Activated T-cell treated with anti-CD3 and anti-CD28 coated beads, Interleukin-2, amount 50 U/mL, for 4 hours (primary cell): Measurements from ENCODE around the gene SGPP1. TPM values are rescaled to one million over a fixed set of nuclear protein-coding genes. Genes with fewer than 3 reads are reported as not detected.
"Not testable (repeated sequence)": the region's sequence is repeated elsewhere in the genome, so short reads cannot be mapped to it uniquely, and the experiment has no call there.

Experiments
- ATAC-seq, 2 donors: fragments of 200-7000 bp; cut with Tn5 transposase; one replicate each; pipeline ENCODE4 v1.10.0; 2021
- DNase-seq: peaks from one replicate; pipeline ENCODE4 v3.0.0-alpha.2; 2020
- H3K27me3 Mint-ChIP-seq: one replicate; pipeline ENCODE4 v1.8.0; 2021; ENCODE audit warnings: low read depth, mixed read lengths
- H3K36me3 Mint-ChIP-seq: one replicate; pipeline ENCODE4 v1.8.0; 2022; ENCODE audit warnings: mixed read lengths; ENCODE audit not compliant: insufficient read depth
- H3K4me1 Mint-ChIP-seq: one replicate; pipeline ENCODE4 v1.8.0; 2021; ENCODE audit warnings: low read depth, mixed read lengths
- H3K4me3 Mint-ChIP-seq: one replicate; pipeline ENCODE4 v1.8.0; 2021; ENCODE audit warnings: mild to moderate bottlenecking, moderate library complexity, mixed read lengths
- H3K9me3 Mint-ChIP-seq: one replicate; pipeline ENCODE4 v1.8.0; 2021; ENCODE audit warnings: mixed read lengths
- total RNA-seq, 3 donors: library from RNA; stranded (reverse); gene quantifications; one replicate each; pipeline ENCODE4 v1.2.1, GENCODE V29; 2021

SGPP1 gene
- total RNA-seq, 3 donors from 2014 or later: 12.0 to 13.5 (median 12.8) TPM

GRCh38 chr14:63709589-63709988, 18.3 kb downstream of the SGPP1 start:
- Mint-ChIP-seq H3K9me3 (no peaks in the 10 kb centered on the region), H3K27me3 (no peaks in the 10 kb centered on the region), H3K36me3 (peaks cover 5% of the 10 kb centered on the region), H3K4me1 (peaks cover 44% of the 10 kb centered on the region), H3K4me3 (no peak overlapping the region)
- ATAC-seq (no peak), DNase-seq (no peak)

GRCh38 chr14:63707216-63707615, 20.6 kb downstream of the SGPP1 start:
- no peak overlapping the region for H3K4me3 Mint-ChIP-seq
- no peak for ATAC-seq
- no peak for DNase-seq
- H3K9me3 Mint-ChIP-seq: no peaks in the 10 kb centered on the region
- peaks cover 34% of the 10 kb centered on the region for H3K4me1 Mint-ChIP-seq
- H3K27me3 Mint-ChIP-seq: no peaks in the 10 kb centered on the region
- no peaks in the 10 kb centered on the region for H3K36me3 Mint-ChIP-seq

- Mint-ChIP-seq H3K4me3 (no peak overlapping the region), H3K9me3 (no peaks in the 10 kb centered on the region)
- no peak for ATAC-seq
Measured at GRCh38 chr14:63705561-63706070, 22.2 kb downstream of the SGPP1 start.

DNA sequence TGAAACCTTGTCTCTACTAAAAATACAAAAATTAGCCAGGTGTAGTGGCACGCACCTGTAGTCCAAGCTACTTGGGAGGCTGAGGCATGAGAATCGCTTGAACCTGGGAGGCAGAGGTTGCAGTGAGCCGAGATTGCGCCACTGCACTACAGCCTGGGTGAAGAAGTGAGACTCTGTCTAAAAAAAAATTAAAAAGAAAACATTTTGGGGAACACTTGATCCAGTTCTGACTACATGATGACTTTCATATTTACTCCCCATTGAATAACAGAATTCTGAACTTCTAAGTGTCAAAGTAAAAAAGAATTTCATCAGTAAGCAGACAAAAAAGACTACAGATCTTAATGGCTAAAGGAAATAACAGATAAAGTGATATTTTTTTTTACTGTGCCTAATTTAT, 25.3 kb downstream of the SGPP1 start:
- peaks cover 33% of the 10 kb centered on the region for H3K4me1 Mint-ChIP-seq
- H3K4me3 Mint-ChIP-seq, H3K9me3 Mint-ChIP-seq, H3K27me3 Mint-ChIP-seq, DNase-seq, ATAC-seq: not testable (repeated sequence)
- H3K36me3 Mint-ChIP-seq: peaks cover 16% of the 10 kb centered on the region

More at GRCh38 chr14:63705561-63706070, 22.2 kb downstream of the SGPP1 start:
- no peak for DNase-seq
- Mint-ChIP-seq H3K4me1 (peaks cover 37% of the 10 kb centered on the region), H3K36me3 (peaks cover 5% of the 10 kb centered on the region), H3K27me3 (no peaks in the 10 kb centered on the region)

DNA sequence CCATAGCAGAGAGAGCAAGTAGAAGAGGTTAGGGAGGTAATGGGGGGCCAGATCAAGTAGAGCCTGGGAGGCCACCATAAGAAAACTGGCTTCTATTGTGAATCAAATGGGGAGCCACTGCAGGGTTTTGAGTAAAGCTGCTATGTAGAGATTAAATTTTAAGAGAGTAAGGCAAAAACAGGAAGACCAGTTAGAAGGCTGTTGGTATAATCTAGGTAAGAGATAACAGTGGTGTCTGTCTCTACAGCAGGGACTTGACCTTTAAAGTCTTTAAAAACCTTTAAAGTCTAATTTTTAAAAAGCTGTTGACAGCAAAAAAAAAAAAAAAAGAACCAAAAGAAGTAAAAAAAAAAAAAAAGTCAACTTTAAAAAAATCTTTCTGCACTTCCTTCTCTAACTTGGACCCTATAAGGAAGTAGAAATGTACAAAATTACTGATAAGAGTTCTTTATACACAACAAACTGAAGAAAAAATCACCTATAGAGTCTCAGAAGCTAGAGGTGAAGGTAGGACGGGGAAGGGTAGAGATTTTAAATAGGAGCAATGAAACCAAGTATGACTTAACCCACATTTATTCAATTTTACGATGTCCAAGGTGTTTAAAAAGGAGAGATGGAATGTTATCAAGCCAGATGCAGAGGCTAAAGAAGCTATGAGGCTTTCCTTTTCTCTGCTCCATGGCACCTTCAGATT, 26.1 kb downstream of the SGPP1 start:
- DNase-seq: no peak
- H3K27me3 Mint-ChIP-seq: no peaks in the 10 kb centered on the region
- no peak for ATAC-seq
- no peak overlapping the region for H3K4me3 Mint-ChIP-seq
- H3K36me3 Mint-ChIP-seq: peaks cover 18% of the 10 kb centered on the region
- peaks cover 36% of the 10 kb centered on the region for H3K4me1 Mint-ChIP-seq
- no peaks in the 10 kb centered on the region for H3K9me3 Mint-ChIP-seq

DNA sequence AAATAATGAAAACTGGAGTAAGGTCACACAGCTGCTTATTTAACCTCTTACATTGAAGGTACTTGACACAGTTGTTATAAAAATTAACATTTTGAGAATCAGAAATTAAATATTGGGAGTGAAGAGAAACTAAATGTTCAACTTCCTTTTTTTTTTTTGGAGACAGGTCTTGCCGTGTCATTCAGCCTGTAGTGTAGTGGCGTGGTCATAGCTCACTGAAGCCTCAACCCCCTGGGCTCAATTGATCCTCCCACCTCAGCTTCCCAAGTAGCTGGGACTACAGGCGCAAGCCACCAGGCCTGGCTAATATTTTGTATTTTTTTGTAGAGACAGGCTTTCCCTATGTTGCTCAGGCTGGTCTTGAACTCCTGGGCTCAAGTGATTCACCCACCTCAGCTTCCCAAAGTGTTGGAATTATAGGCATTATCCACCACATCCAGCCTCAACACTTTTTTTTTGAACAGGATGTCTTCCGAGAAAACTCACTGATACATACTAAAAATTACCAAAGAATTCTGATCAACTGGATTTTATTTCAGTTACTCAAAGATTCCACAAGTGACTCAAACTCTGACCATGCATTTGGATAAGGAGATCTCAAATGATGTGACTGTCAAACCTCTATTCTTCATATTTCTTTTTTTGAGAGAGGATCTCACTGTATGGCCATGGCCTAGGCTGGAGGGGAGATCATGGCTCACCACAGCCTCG, 35.4 kb downstream of the SGPP1 start:
- DNase-seq: no peak
- Mint-ChIP-seq H3K4me3 (no peak overlapping the region), H3K4me1 (peaks cover 4% of the 10 kb centered on the region), H3K36me3 (peaks cover 18% of the 10 kb centered on the region), H3K27me3 (no peaks in the 10 kb centered on the region), H3K9me3 (no peaks in the 10 kb centered on the region)
- ATAC-seq: no peak

- no peaks in the 10 kb centered on the region for H3K9me3 Mint-ChIP-seq
Measured at GRCh38 chr14:63689132-63689531, 38.7 kb downstream of the SGPP1 start.

DNA sequence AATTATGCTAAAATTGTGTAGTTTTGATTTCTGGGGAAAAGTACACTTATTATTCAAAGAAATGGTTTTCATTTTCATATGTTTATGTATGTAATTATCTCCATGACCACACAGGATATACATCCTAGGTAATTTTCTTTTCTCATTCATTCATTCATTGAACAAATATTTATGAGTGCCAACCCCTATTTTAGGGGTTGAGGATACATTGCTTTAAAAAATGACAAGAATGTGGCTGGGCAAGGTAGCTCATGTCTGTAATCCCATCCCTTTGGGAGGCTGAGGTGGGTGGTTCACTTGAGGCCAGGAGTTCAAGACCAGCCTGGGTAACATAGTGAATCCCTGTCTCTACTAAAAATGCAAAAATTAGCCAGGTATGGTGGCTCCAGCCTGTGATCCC, 40.9 kb downstream of the SGPP1 start:
- Mint-ChIP-seq H3K4me1 (no peaks in the 10 kb centered on the region), H3K36me3 (peaks cover 23% of the 10 kb centered on the region), H3K27me3 (no peaks in the 10 kb centered on the region), H3K9me3 (no peaks in the 10 kb centered on the region), H3K4me3 (no peak overlapping the region)
- ATAC-seq: no peak
- DNase-seq: no peak

More at GRCh38 chr14:63689132-63689531, 38.7 kb downstream of the SGPP1 start:
- Mint-ChIP-seq H3K4me3 (no peak overlapping the region), H3K36me3 (peaks cover 21% of the 10 kb centered on the region), H3K27me3 (no peaks in the 10 kb centered on the region), H3K4me1 (no peaks in the 10 kb centered on the region)
- no peak for DNase-seq
- ATAC-seq: no peak

- Mint-ChIP-seq H3K9me3 (no peaks in the 10 kb centered on the region), H3K36me3 (peaks cover 23% of the 10 kb centered on the region), H3K4me1 (no peaks in the 10 kb centered on the region), H3K4me3 (no peak overlapping the region), H3K27me3 (no peaks in the 10 kb centered on the region)
- no peak for ATAC-seq
- DNase-seq: no peak
Measured at GRCh38 chr14:63685401-63685800, 42.5 kb downstream of the SGPP1 start.

DNA sequence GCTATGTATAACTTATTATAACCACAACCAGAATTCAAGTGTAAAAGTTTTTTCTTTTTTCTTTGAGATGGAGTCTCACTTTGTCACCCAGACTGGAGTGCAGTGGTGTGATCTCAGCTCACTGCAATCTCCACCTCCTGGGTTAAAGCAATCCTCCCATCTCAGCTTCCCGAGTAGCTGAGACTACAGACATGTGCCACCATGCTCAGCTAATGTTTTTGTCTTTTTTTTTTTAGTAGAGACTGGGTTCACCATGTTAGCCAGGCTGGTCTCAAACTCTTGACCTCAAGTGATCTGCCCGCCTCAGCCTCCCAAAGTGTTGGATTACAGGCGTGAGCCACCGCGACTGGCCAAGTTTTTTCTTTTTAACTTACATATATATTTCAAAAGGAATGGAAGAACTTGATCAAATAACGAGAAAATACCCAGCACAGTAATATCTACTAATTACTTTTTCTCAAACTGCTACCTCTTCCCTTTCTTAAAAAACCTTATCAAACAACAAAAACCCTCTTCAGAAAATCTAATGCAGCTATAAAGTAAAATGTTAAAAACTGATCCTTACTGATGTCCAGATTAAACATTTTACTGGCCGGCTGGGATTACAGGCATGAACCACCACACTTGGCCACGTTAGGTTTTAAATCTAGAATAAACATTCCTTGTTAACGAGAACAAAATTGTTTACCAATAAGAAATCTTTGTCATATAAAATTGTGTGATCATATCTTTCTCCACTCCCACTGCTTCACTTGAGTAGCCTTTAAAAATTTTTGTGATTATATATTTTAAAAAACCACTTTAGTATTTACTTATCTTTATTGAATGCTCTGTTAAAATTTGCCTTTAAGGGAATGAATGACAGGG, 44.9 kb downstream of the SGPP1 start:
- ATAC-seq (no peak), DNase-seq (no peak)
- Mint-ChIP-seq H3K4me1 (no peaks in the 10 kb centered on the region), H3K36me3 (peaks cover 18% of the 10 kb centered on the region), H3K4me3 (no peak overlapping the region), H3K9me3 (no peaks in the 10 kb centered on the region), H3K27me3 (no peaks in the 10 kb centered on the region)

DNA sequence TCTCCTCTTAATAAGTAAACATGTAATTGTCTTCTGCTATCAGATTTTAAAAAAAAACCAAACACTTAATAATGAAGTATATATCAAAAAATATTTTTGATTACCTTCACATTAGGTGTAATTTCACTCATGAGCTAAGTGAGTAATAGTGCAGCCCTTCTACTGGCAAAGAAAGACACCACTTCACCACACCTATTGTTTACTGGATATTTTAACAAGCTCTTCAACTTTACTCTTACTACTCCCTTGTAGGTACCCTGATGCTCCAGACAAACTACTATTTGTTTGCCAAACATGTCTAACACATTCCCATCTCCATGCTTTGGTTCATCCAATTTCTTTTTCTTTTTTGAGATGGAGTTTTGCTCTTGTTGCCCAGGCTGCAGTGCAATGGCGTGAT, 49.3 kb downstream of the SGPP1 start:
- Mint-ChIP-seq H3K27me3 (no peaks in the 10 kb centered on the region), H3K9me3 (no peaks in the 10 kb centered on the region), H3K4me1 (no peaks in the 10 kb centered on the region), H3K4me3 (no peak overlapping the region), H3K36me3 (peaks cover 12% of the 10 kb centered on the region)
- DNase-seq: no peak
- no peak for ATAC-seq

GRCh38 chr14:63677891-63678379, 49.9 kb downstream of the SGPP1 start:
- peaks cover 12% of the 10 kb centered on the region for H3K36me3 Mint-ChIP-seq
- ATAC-seq (no peak), DNase-seq (no peak)
- H3K4me1 Mint-ChIP-seq: no peaks in the 10 kb centered on the region
- no peaks in the 10 kb centered on the region for H3K9me3 Mint-ChIP-seq
- H3K27me3 Mint-ChIP-seq: no peaks in the 10 kb centered on the region
- no peak overlapping the region for H3K4me3 Mint-ChIP-seq

GRCh38 chr14:63676615-63677014, 51.2 kb downstream of the SGPP1 start:
- DNase-seq (no peak), ATAC-seq (no peak)
- no peaks in the 10 kb centered on the region for H3K9me3 Mint-ChIP-seq
- H3K27me3 Mint-ChIP-seq: no peaks in the 10 kb centered on the region
- H3K4me1 Mint-ChIP-seq: no peaks in the 10 kb centered on the region
- peaks cover 9% of the 10 kb centered on the region for H3K36me3 Mint-ChIP-seq
- H3K4me3 Mint-ChIP-seq: no peak overlapping the region

DNA sequence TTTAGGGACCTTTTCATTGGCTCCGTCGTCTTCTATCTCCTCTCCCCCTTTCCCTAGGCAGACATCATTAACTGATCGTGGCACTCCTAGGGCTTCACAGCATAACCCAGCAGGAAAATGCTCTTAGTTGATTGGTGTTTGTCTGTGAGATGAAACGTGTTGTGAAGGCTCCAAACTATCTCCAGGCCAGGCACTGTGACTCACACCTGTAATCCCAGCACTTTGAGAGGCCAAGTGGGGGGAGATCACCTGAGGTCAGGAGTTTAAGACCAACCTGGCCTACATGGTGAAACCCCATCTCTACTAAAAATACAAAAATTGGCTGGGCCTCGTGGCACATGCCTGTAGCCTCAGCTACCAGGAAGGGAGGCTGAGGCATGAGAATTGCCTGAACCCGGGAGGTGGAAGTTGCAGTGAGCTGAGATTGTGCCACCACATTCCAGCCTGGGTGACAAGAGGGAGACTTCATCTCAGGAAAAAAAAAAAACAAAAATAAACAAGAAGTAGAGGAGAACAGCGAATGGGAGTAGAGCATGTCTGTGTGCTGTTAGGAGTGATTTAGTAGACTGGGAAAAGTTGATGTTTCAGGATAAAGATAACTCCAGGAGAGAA, 53.9 kb downstream of the SGPP1 start:
- Mint-ChIP-seq H3K9me3 (no peaks in the 10 kb centered on the region), H3K4me3 (no peak overlapping the region), H3K36me3 (peaks cover 3% of the 10 kb centered on the region), H3K4me1 (no peaks in the 10 kb centered on the region), H3K27me3 (no peaks in the 10 kb centered on the region)
- DNase-seq (no peak), ATAC-seq (no peak)
